Activated CD4-positive, alpha-beta T cell treated with anti-CD3 and anti-CD28 coated beads, Interleukin-2, amount 50 U/mL, for 48 hours (primary cell): Measurements from ENCODE around the gene TMEM150B.

Source experiments
- DNase-seq, 2 experiments: peaks; one replicate each; pipeline ENCODE4 v3.0.0-alpha.2; 2020

The TMEM150B gene

GRCh38 chr19:55275851-55276719 is 49.1 kb downstream of the TMEM150B start:
- no peak for DNase-seq

GRCh38 chr19:55273978-55274707 is 51.0 kb downstream of the TMEM150B start:
- DNase-seq: no peak

GRCh38 chr19:55272142-55272541 is 53.0 kb downstream of the TMEM150B start:
- no peak for DNase-seq

GRCh38 chr19:55270172-55270942 is 54.8 kb downstream of the TMEM150B start:
- DNase-seq: no peak

- DNase-seq: no peak
These were observed 55.8 kb downstream of the TMEM150B start for GRCh38 chr19:55269299-55269698.

- DNase-seq: no peak
These were observed 58.3 kb downstream of the TMEM150B start for GRCh38 chr19:55266840-55267239.

- DNase-seq: no peak
These were observed 58.7 kb downstream of the TMEM150B start for GRCh38 chr19:55266404-55266803.

- DNase-seq: no peak
These were observed 59.3 kb downstream of the TMEM150B start for GRCh38 chr19:55265723-55266386.

DNA sequence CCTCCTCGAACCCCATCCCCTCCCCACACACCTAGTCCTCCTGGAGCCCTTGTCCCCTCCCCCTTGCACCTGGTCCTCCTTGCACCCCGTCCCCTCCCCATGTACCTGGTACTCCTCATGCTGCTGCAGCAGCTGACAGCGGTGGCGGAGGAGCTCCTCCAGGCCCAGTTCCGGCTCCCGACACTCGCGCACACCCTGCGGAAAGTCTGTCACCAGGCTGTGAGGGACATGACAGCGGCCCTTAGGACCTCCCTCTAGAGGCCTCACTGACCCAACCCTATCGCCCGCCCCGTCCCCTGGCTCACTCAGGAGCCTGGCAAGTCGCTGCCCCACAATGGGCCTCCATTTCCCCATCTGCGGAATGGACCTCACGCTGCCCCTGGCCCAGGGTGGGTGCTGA is 60.0 kb downstream of the TMEM150B start:
- no peak for DNase-seq

- no peak for DNase-seq
These were observed 60.6 kb downstream of the TMEM150B start for GRCh38 chr19:55264531-55264930.
